GM12878 (cell line): ENCODE data around the gene C16orf96. TPM values are rescaled to one million over a fixed set of nuclear protein-coding genes. Genes with fewer than 3 reads are reported as not detected.

ENCODE experiments used
- ATAC-seq: fragments of 200-7000 bp; cut with Tn5 transposase; 3 replicates; pipeline ENCODE4 v1.9.1; 2020; ENCODE audit warnings: mild to moderate bottlenecking, moderate library complexity
- BruUV-seq: library from RNA; stranded (reverse); fragments of 400-500 nt; replicated peaks from 2 replicates; lab custom pipeline; 2021; lab: Mats Ljungman, UMichigan
- CTCF ChIA-PET: fragments of 300-600 bp; sonication (Branson Sonifier 250); formaldehyde crosslinking; extraction: SDS; loops from one replicate; lab custom pipeline; 2021; ENCODE audit warnings: inconsistent platforms; lab: Yijun Ruan, JAX
- POLR2A ChIA-PET: fragments of 350-600 bp; formaldehyde crosslinking; extraction: SDS; loops from one replicate; lab custom pipeline; 2021; ENCODE audit warnings: inconsistent platforms; lab: Charles Lee
- RAD21 ChIA-PET: fragments of 300-600 bp; sonication (Branson Sonifier 250); formaldehyde crosslinking; loops from one replicate; lab custom pipeline; 2023; ENCODE audit warnings: antibody characterized with exemption; ENCODE audit not compliant: unreplicated experiment; lab: Charles Lee
- SMC1A ChIA-PET: fragments of 300-600 bp; sonication (Branson Sonifier 250); formaldehyde crosslinking; loops from one replicate; lab custom pipeline; 2023; ENCODE audit not compliant: unreplicated experiment, uncharacterized antibody; lab: Charles Lee
- DNase-seq: peaks from one replicate; pipeline ENCODE4 v3.0.0-alpha.2; 2011; ENCODE audit warnings: low read depth, low spot score
- FAIRE-seq: peaks from 3 replicates; lab custom pipeline; 2011; peaks lifted over from hg19 to GRCh38; lab: Jason Lieb, UNC
- H2AFZ ChIP-seq: 2 replicates; pipeline ENCODE4 v1.6.0; 2011; ENCODE audit warnings: low read depth, low read length, control low read depth; ENCODE audit not compliant: control insufficient read depth
- H3K27ac ChIP-seq: 2 replicates; pipeline ENCODE4 v1.5.1; 2011; ENCODE audit warnings: control low read depth; ENCODE audit not compliant: control insufficient read depth, insufficient read depth
- H3K27me3 ChIP-seq, 2 experiments: replicated peaks in 1 of 2; 2 replicates each; pipeline versions ENCODE4 v1.6.0 to v1.6.1; 2011; ENCODE audit warnings: low read length in 1 of 2; ENCODE audit not compliant: control insufficient read depth in 2 of 2, insufficient read depth in 2 of 2
- H3K36me3 ChIP-seq, 2 experiments: 2 replicates each; pipeline ENCODE4 v1.5.1; 2011; ENCODE audit warnings: low read length in 1 of 2; ENCODE audit not compliant: control insufficient read depth in 2 of 2, insufficient read depth in 2 of 2
- H3K4me1 ChIP-seq: 2 replicates; pipeline ENCODE4 v1.6.1; 2011; ENCODE audit warnings: mild to moderate bottlenecking, low read length, moderate library complexity, mixed read lengths; ENCODE audit not compliant: control insufficient read depth, insufficient read depth
- H3K4me2 ChIP-seq: 2 replicates; pipeline ENCODE4 v1.6.0; 2011; ENCODE audit warnings: control low read depth; ENCODE audit not compliant: control insufficient read depth, insufficient read depth
- H3K4me3 ChIP-seq: fragments of 200-600 bp; sonication (generic); 2 replicates; pipeline ENCODE4 v1.5.1; 2016
- H3K79me2 ChIP-seq: 2 replicates; pipeline ENCODE4 v1.6.0; 2011; ENCODE audit warnings: low read length; ENCODE audit not compliant: control insufficient read depth, insufficient read depth
- H3K9ac ChIP-seq: 2 replicates; pipeline ENCODE4 v1.8.0; 2011; ENCODE audit warnings: low read length, control low read depth, mixed read lengths; ENCODE audit not compliant: control insufficient read depth, insufficient read depth
- H3K9me3 ChIP-seq: replicated peaks from 3 replicates; pipeline ENCODE4 v1.5.1; 2011; ENCODE audit warnings: mild to moderate bottlenecking, low read length; ENCODE audit not compliant: control insufficient read depth, insufficient read depth
- H4K20me1 ChIP-seq: 2 replicates; pipeline ENCODE4 v1.6.0; 2011; ENCODE audit not compliant: control insufficient read depth, insufficient read depth
- ATF2 ChIP-seq: IDR thresholded peaks from 2 replicates; pipeline ENCODE4 v1.6.1; 2012; ENCODE audit warnings: low read length, inconsistent platforms
- BCL3 ChIP-seq: IDR thresholded peaks from 2 replicates; pipeline ENCODE4 v1.6.1; 2011; ENCODE audit warnings: borderline replicate concordance, low read depth, mild to moderate bottlenecking, moderate library complexity, low read length; ENCODE audit not compliant: insufficient read depth, poor library complexity, severe bottlenecking
- CHD2 ChIP-seq: IDR thresholded peaks from 2 replicates; pipeline ENCODE4 v1.6.1; 2011; ENCODE audit warnings: low read depth, low read length, improper control_type of control experiment, borderline replicate concordance
- EGR1 ChIP-seq, 2 experiments: IDR thresholded peaks; 1 replicate in 1 of 2; 2 replicates in 1 of 2; pipeline ENCODE4 v1.6.1; 2011 to 2012; ENCODE audit warnings: low read depth in 2 of 2, low read length in 2 of 2, borderline replicate concordance in 1 of 2, mild to moderate bottlenecking in 1 of 2, moderate library complexity in 1 of 2
- GABPA ChIP-seq: IDR thresholded peaks from 2 replicates; pipeline ENCODE4 v1.6.1; 2014; ENCODE audit warnings: antibody characterized with exemption, low read depth, mild to moderate bottlenecking, inconsistent platforms
- MYC ChIP-seq: IDR thresholded peaks from 2 replicates; pipeline ENCODE4 v1.6.1; 2011; ENCODE audit warnings: mild to moderate bottlenecking, low read length, moderate library complexity, inconsistent platforms; ENCODE audit not compliant: insufficient read depth, insufficient replicate concordance, insufficient read length, severe bottlenecking
- NFYB ChIP-seq: IDR thresholded peaks from 2 replicates; pipeline ENCODE4 v1.6.1; 2011; ENCODE audit warnings: low read depth, mild to moderate bottlenecking, low read length, improper control_type of control experiment, moderate library complexity; ENCODE audit not compliant: insufficient read depth
- RAD51 ChIP-seq: fragments of 450-650 bp; IDR thresholded peaks from 2 replicates; pipeline ENCODE4 v1.6.1; 2016; ENCODE audit warnings: moderate library complexity, mild to moderate bottlenecking, inconsistent platforms
- RELA ChIP-seq: fragments of 450-650 bp; IDR thresholded peaks from 2 replicates; pipeline ENCODE4 v1.8.0; 2014; ENCODE audit warnings: borderline replicate concordance; ENCODE audit not compliant: partially characterized antibody
- SIN3A ChIP-seq: IDR thresholded peaks from 2 replicates; pipeline ENCODE4 v1.6.1; 2012; ENCODE audit warnings: low read depth, low read length, improper control_type of control experiment
- SP1 ChIP-seq: IDR thresholded peaks from one replicate; pipeline ENCODE4 v1.6.1; 2011; ENCODE audit warnings: low read depth, low read length
- SREBF1 ChIP-seq: IDR thresholded peaks from 2 replicates; pipeline ENCODE4 v1.6.1; 2012; ENCODE audit warnings: mild to moderate bottlenecking, low read length
- WRNIP1 ChIP-seq: IDR thresholded peaks from 2 replicates; pipeline ENCODE4 v1.6.1; 2011; ENCODE audit warnings: low read depth, low read length, improper control_type of control experiment, borderline replicate concordance
- ZNF217 ChIP-seq: fragments of 450-650 bp; IDR thresholded peaks from 2 replicates; pipeline ENCODE4 v1.6.1; 2017; ENCODE audit warnings: antibody characterized with exemption, mild to moderate bottlenecking
- WGBS: methylation state at CpG from one replicate; pipeline ENCODE4 v1.1.6; 2016; ENCODE audit warnings: low lambda C conversion rate; ENCODE audit not compliant: insufficient replicate concordance, insufficient coverage; ENCODE audit errors: missing lambda C conversion rate; 5-methylcytosine and 5-hydroxymethylcytosine counted together
- in situ Hi-C: fragments of 300-500 bp; cut with MboI; formaldehyde crosslinking; loops from 9 replicates; pipeline ENCODE4 v1.14.3; 2018; ENCODE audit warnings: mixed read lengths
- intact Hi-C: fragments of 100-400 bp; cut with micrococcal nuclease; formaldehyde crosslinking; loops from one replicate; pipeline ENCODE4 v1.14.2; 2022; ENCODE audit not compliant: unreplicated experiment
- polyA plus RNA-seq, 11 experiments: library from polyadenylated mRNA; depleted of rRNA in 4 of 11; unstranded in 6 of 11; stranded (reverse) in 5 of 11; fragments of >200 nt; fragmentation: Nextera tagmentation in 4 of 11; fragmentation: Illumina TruSeq in 1 of 11; extraction: Ambion mirVana in 4 of 11; extraction: Trizol in 1 of 11; gene quantifications; 1 replicate in 1 of 11; 2 replicates in 10 of 11; pipeline versions ENCODE4 v1.2.1 to v1.2.3, GENCODE V29; 2011 to 2016; ENCODE audit warnings: inconsistent platforms in 2 of 11, missing spikeins in 2 of 11, low read depth in 1 of 11
- total RNA-seq, 4 experiments: library from RNA; depleted of rRNA in 3 of 4; stranded (reverse); fragments of >200 nt in 3 of 4; fragmentation: Illumina TruSeq in 1 of 4; extraction: Trizol in 1 of 4; gene quantifications; 2 replicates each; pipeline versions ENCODE4 v1.2.1 to v1.2.3, GENCODE V29; 2013 to 2021
- TF ChIP-seq, protein P1 (sequence below): IDR thresholded peaks from 2 replicates; pipeline ENCODE4 v1.6.1; 2012; ENCODE audit warnings: low read depth, low read length, improper control_type of control experiment

C16orf96 gene
- total and polyA plus RNA-seq, 10 of the 15 experiments (the other 5 are each of a cell fraction or from before 2014, with no cell fraction given), result 0.01 to 0.08 (median 0.01) TPM; not detected in 7

DNA sequence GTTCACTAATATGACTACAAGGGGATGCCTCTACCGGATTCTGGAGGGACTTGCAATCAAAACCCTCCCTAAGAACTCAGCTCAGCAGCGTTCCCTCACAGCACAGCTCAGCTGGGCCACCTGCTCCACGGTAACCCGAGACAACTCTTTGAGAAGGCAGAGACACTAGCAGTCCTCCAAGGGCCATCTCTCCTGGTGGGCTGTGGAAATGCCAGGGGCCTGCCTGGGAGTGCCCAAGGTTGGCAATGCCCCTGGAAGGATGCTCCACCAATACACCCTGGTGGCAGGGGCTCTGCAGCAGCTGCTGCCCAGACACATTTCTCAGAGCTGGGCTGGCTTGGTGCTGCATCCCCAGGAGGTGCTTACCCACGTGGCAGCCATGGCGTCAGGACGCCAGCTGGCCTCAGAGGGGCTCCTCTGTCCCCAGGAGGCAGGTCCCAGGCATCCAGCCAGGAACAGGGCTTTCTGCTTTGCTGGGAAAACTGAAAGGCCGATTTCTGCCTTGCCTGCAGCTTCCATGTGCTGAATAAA, 34.0 kb upstream of the C16orf96 start:
- CTCF ChIA-PET, result interaction anchor here (1.0 to 1.6 kb wide), 2 partner anchors 26 to 36 kb away, joined by 3 to 6 read pairs; no protein-coding TSS in a partner anchor
- no TSS peak for BruUV-seq
- no peaks in the 10 kb centered on the region for H3K79me2 ChIP-seq
- H3K27ac ChIP-seq, result no peak overlapping the region
- WGBS, result 24% methylated on average over 8 of the region's 8 CpGs
- DNase-seq (no peak), ATAC-seq (no peak), FAIRE-seq (no peak)
- no peak overlapping the region for H3K4me3 ChIP-seq
- SMC1A ChIA-PET, result no interaction called here
- H3K9ac ChIP-seq, result no peak overlapping the region
- H2AFZ ChIP-seq, result no peak overlapping the region
- peaks cover under 1% of the 10 kb centered on the region; the same call in 1 of the 2 replicates for H3K4me1 ChIP-seq
- RAD21 ChIA-PET, result no interaction called here
- intact Hi-C loops, result no loop called here
- in situ Hi-C loops, result no loop called here
- POLR2A ChIA-PET, result no interaction called here
- no peak for TF ChIP-seq EGR1 (IDR thresholded peaks at IDR 0.05; ENCODE audit: borderline replicate concordance in 1 of 2, low read depth in 2 of 2, low read length in 2 of 2)
- no peak for TF ChIP-seq ZNF217
- no peak for TF ChIP-seq GABPA
- no peak for TF ChIP-seq SREBF1
- no peak for TF ChIP-seq NFYB
- TF ChIP-seq CHD2, result no peak
- TF ChIP-seq, protein P1, sequence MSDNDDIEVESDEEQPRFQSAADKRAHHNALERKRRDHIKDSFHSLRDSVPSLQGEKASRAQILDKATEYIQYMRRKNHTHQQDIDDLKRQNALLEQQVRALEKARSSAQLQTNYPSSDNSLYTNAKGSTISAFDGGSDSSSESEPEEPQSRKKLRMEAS, result no peak
- no peak for TF ChIP-seq SIN3A
- TF ChIP-seq MYC, result no peak
- no peak for TF ChIP-seq RELA
- TF ChIP-seq BCL3, result no peak
- TF ChIP-seq WRNIP1, result no peak
- TF ChIP-seq SP1, result no peak
- no peak for TF ChIP-seq ATF2
- no peak for TF ChIP-seq RAD51
- no peaks in the 10 kb centered on the region for H3K27me3 ChIP-seq
- no peak overlapping the region for H3K4me2 ChIP-seq
- no peaks in the 10 kb centered on the region for H4K20me1 ChIP-seq
- H3K9me3 ChIP-seq, result no peaks in the 10 kb centered on the region
- no peaks in the 10 kb centered on the region; a peak in 2 of 4 replicates for H3K36me3 ChIP-seq
